H9 (cell line): ENCODE results near the gene APPBP2. TPM values are rescaled to one million over a fixed set of nuclear protein-coding genes. Genes with fewer than 3 reads are reported as not detected.

ENCODE experiments used
- DNase-seq: peaks from one replicate; pipeline ENCODE4 v3.0.0-alpha.2; 2017
- H2AFZ ChIP-seq: one replicate; pipeline ENCODE4 v1.6.1; 2013; ENCODE audit warnings: mild to moderate bottlenecking, low read length, control low read depth, moderate library complexity
- H2AK5ac ChIP-seq: 2 replicates; pipeline ENCODE4 v1.6.1; 2013; ENCODE audit warnings: low read length, control low read depth, mixed read lengths; ENCODE audit not compliant: insufficient read length
- H2BK120ac ChIP-seq: one replicate; pipeline ENCODE4 v1.6.1; 2013; ENCODE audit warnings: low read depth, mild to moderate bottlenecking, low read length, control low read depth, inconsistent platforms; ENCODE audit not compliant: poor library complexity, severe bottlenecking
- H2BK12ac ChIP-seq: 2 replicates; pipeline ENCODE4 v1.6.1; 2013; ENCODE audit warnings: low read length, control low read depth, mixed read lengths, low read depth; ENCODE audit not compliant: insufficient read length
- H2BK15ac ChIP-seq: 2 replicates; pipeline ENCODE4 v1.6.1; 2013; ENCODE audit warnings: low read depth, low read length, control low read depth
- H2BK20ac ChIP-seq: one replicate; pipeline ENCODE4 v1.6.1; 2013; ENCODE audit warnings: low read depth, mild to moderate bottlenecking, low read length, control low read depth, inconsistent platforms; ENCODE audit not compliant: poor library complexity, severe bottlenecking
- H2BK5ac ChIP-seq: 2 replicates; pipeline ENCODE4 v1.6.1; 2013; ENCODE audit warnings: low read length, control low read depth, mixed read lengths; ENCODE audit not compliant: insufficient read length
- H3K14ac ChIP-seq: 2 replicates; pipeline ENCODE4 v1.6.1; 2013; ENCODE audit warnings: low read length, control low read depth; ENCODE audit not compliant: insufficient read depth
- H3K18ac ChIP-seq: 2 replicates; pipeline ENCODE4 v1.6.1; 2013; ENCODE audit warnings: low read depth, mild to moderate bottlenecking, mixed read lengths, low read length, control low read depth; ENCODE audit not compliant: insufficient read length
- H3K23ac ChIP-seq: 2 replicates; pipeline ENCODE4 v1.6.1; 2013; ENCODE audit warnings: low read length, control low read depth, mixed read lengths, low read depth; ENCODE audit not compliant: insufficient read length
- H3K23me2 ChIP-seq: 2 replicates; pipeline ENCODE4 v1.6.1; 2013; ENCODE audit warnings: low read depth, mild to moderate bottlenecking, mixed read lengths, low read length, control low read depth; ENCODE audit not compliant: insufficient read length, poor library complexity, severe bottlenecking
- H3K27ac ChIP-seq: 2 replicates; pipeline ENCODE4 v1.5.1; 2013; ENCODE audit warnings: low read length, control low read depth, mixed read lengths, low read depth; ENCODE audit not compliant: insufficient read length
- H3K27me3 ChIP-seq: 2 replicates; pipeline ENCODE4 v1.6.1; 2013; ENCODE audit warnings: low read length, control low read depth, inconsistent platforms; ENCODE audit not compliant: insufficient read depth
- H3K4ac ChIP-seq: 2 replicates; pipeline ENCODE4 v1.6.1; 2013; ENCODE audit warnings: low read depth, mild to moderate bottlenecking, control low read depth, inconsistent platforms, low read length, moderate library complexity
- H3K4me1 ChIP-seq: 2 replicates; pipeline ENCODE4 v1.6.1; 2013; ENCODE audit warnings: low read length, control low read depth, inconsistent platforms; ENCODE audit not compliant: insufficient read depth
- H3K4me2 ChIP-seq: 2 replicates; pipeline ENCODE4 v1.6.1; 2013; ENCODE audit warnings: low read length, control low read depth, mixed read lengths; ENCODE audit not compliant: insufficient read length, insufficient read depth
- H3K56ac ChIP-seq: 2 replicates; pipeline ENCODE4 v1.6.1; 2013; ENCODE audit warnings: low read depth, mild to moderate bottlenecking, mixed read lengths, low read length, control low read depth; ENCODE audit not compliant: insufficient read length
- H3K79me1 ChIP-seq: 2 replicates; pipeline ENCODE4 v1.6.1; 2013; ENCODE audit warnings: low read depth, mild to moderate bottlenecking, moderate library complexity, low read length, control low read depth, inconsistent platforms; ENCODE audit not compliant: insufficient read depth, poor library complexity, severe bottlenecking
- H3K79me2 ChIP-seq: 2 replicates; pipeline ENCODE4 v1.6.1; 2013; ENCODE audit warnings: low read length, control low read depth, inconsistent platforms; ENCODE audit not compliant: insufficient read depth
- H3K9ac ChIP-seq: 2 replicates; pipeline ENCODE4 v1.6.1; 2013; ENCODE audit warnings: low read length, control low read depth, mixed read lengths; ENCODE audit not compliant: insufficient read length; ENCODE audit errors: extremely low read depth
- H3K9me3 ChIP-seq: one replicate; pipeline ENCODE4 v1.6.1; 2013; ENCODE audit warnings: low read depth, low read length, inconsistent platforms; ENCODE audit not compliant: control insufficient read depth
- H3T11ph ChIP-seq: one replicate; pipeline ENCODE4 v1.6.1; 2013; ENCODE audit warnings: mild to moderate bottlenecking, low read length, control low read depth, inconsistent platforms
- H4K20me1 ChIP-seq: one replicate; pipeline ENCODE4 v1.6.1; 2013; ENCODE audit not compliant: control insufficient read depth, insufficient read length, insufficient read depth
- H4K5ac ChIP-seq: 2 replicates; pipeline ENCODE4 v1.6.1; 2013; ENCODE audit warnings: low read depth, mild to moderate bottlenecking, mixed read lengths, low read length, control low read depth; ENCODE audit not compliant: insufficient read length
- H4K8ac ChIP-seq: replicated peaks from 2 replicates; pipeline ENCODE4 v1.6.1; 2013; ENCODE audit warnings: low read length, control low read depth, mixed read lengths, low read depth; ENCODE audit not compliant: insufficient read length
- H4K91ac ChIP-seq: 2 replicates; pipeline ENCODE4 v1.6.1; 2013; ENCODE audit warnings: low read depth, mild to moderate bottlenecking, moderate library complexity, mixed read lengths, low read length, control low read depth; ENCODE audit not compliant: insufficient read length
- H3K27ac Mint-ChIP-seq, 3 experiments: 2 replicates in 2 of 3; 3 replicates in 1 of 3; pipeline ENCODE4 v1.8.0; 2020 to 2021; ENCODE audit warnings: mixed read lengths in 3 of 3, mild to moderate bottlenecking in 1 of 3, moderate library complexity in 1 of 3
- H3K27me3 Mint-ChIP-seq: 2 replicates; pipeline ENCODE4 v1.8.0; 2021; ENCODE audit warnings: low read depth, mild to moderate bottlenecking, moderate library complexity, mixed read lengths
- H3K36me3 Mint-ChIP-seq, 3 experiments: 2 replicates in 2 of 3; 3 replicates in 1 of 3; pipeline ENCODE4 v1.8.0; 2020 to 2021; ENCODE audit warnings: low read depth in 3 of 3, mixed read lengths in 3 of 3; ENCODE audit not compliant: insufficient read depth in 1 of 3
- H3K4me1 Mint-ChIP-seq, 2 experiments: 2 replicates each; pipeline ENCODE4 v1.8.0; 2020; ENCODE audit warnings: mixed read lengths in 2 of 2
- H3K4me3 Mint-ChIP-seq, 2 experiments: 2 replicates in 1 of 2; 3 replicates in 1 of 2; pipeline ENCODE4 v1.8.0; 2020 to 2021; ENCODE audit warnings: mild to moderate bottlenecking in 2 of 2, mixed read lengths in 2 of 2, moderate library complexity in 1 of 2
- H3K9me3 Mint-ChIP-seq, 2 experiments: 2 replicates in 1 of 2; 3 replicates in 1 of 2; pipeline ENCODE4 v1.8.0; 2020; ENCODE audit warnings: mild to moderate bottlenecking in 2 of 2, mixed read lengths in 2 of 2, moderate library complexity in 1 of 2
- WGBS: extraction: QIAGEN DNeasy Blood & Tissue Kit; methylation state at CpG from one replicate; pipeline ENCODE4 v1.1.7; 2013; ENCODE audit warnings: missing lambda C conversion rate, low lambda C conversion rate, mixed read lengths; ENCODE audit not compliant: insufficient read length; ENCODE audit errors: extremely low coverage; 5-methylcytosine and 5-hydroxymethylcytosine counted together
- total RNA-seq: library from RNA; stranded (reverse); gene quantifications from 2 replicates; pipeline ENCODE4 v1.2.1, GENCODE V29; 2021
- TF ChIP-seq, protein P1 (sequence below): fragments of 200-600 bp; sonication (generic); conservative IDR thresholded peaks from 3 replicates; pipeline ENCODE4 v1.8.0; 2021; ENCODE audit warnings: antibody characterized with exemption, mild to moderate bottlenecking

APPBP2 gene
- total RNA-seq, 1 experiment from 2014 or later: 17.0 TPM

DNA sequence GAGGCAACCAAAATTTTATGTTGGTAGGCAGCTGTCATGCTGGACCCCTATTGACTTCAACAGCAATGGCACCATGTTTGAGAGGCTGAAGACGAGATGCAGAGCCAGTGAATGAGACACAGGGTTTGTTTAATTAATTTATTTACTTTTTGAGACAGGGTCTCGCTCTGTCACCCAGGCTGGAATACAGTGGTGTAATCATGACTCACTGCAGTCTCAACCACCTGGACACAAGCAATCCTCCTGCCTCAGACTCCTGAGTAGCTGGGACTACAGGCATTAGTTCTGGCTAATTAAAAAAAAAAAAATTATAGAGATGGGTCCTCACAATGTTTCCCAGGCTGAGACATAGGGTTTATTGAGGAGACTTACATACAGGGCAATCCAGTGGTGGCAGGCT is 37.7 kb upstream of the APPBP2 start:
- H3K27me3 Mint-ChIP-seq: peaks cover 2% of the 10 kb centered on the region; the same call in 1 of the 2 replicates
- Histone ChIP-seq H3K27me3 (no peaks in the 10 kb centered on the region), H3K18ac (no peak overlapping the region), H3K4ac (no peak overlapping the region), H3K9me3 (no peaks in the 10 kb centered on the region), H3K56ac (no peak overlapping the region), H2BK120ac (no peak overlapping the region), H3K79me2 (no peaks in the 10 kb centered on the region), H2BK20ac (no peak overlapping the region), H3K27ac (no peak overlapping the region), H3K4me1 (no peaks in the 10 kb centered on the region), H3K9ac (no peak overlapping the region), H2BK12ac (no peak overlapping the region), H3K4me2 (no peak overlapping the region), H2BK5ac (no peak overlapping the region), H3T11ph (no peak overlapping the region), H2BK15ac (no peak overlapping the region), H2AFZ (no peak overlapping the region), H3K23me2 (no peaks in the 10 kb centered on the region), H4K91ac (no peak overlapping the region), H3K23ac (no peak overlapping the region), H4K8ac (no peak overlapping the region), H3K14ac (no peak overlapping the region), H2AK5ac (no peak overlapping the region), H4K20me1 (no peaks in the 10 kb centered on the region), H3K79me1 (no peaks in the 10 kb centered on the region), H4K5ac (no peak overlapping the region)
- no CpG with 5 or more reads among the region's 2 CpGs for WGBS
- TF ChIP-seq, protein P1, sequence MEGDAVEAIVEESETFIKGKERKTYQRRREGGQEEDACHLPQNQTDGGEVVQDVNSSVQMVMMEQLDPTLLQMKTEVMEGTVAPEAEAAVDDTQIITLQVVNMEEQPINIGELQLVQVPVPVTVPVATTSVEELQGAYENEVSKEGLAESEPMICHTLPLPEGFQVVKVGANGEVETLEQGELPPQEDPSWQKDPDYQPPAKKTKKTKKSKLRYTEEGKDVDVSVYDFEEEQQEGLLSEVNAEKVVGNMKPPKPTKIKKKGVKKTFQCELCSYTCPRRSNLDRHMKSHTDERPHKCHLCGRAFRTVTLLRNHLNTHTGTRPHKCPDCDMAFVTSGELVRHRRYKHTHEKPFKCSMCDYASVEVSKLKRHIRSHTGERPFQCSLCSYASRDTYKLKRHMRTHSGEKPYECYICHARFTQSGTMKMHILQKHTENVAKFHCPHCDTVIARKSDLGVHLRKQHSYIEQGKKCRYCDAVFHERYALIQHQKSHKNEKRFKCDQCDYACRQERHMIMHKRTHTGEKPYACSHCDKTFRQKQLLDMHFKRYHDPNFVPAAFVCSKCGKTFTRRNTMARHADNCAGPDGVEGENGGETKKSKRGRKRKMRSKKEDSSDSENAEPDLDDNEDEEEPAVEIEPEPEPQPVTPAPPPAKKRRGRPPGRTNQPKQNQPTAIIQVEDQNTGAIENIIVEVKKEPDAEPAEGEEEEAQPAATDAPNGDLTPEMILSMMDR: no peak
- no peak overlapping the region for H3K27ac Mint-ChIP-seq
- no peaks in the 10 kb centered on the region for H3K4me1 Mint-ChIP-seq
- no peak overlapping the region for H3K4me3 Mint-ChIP-seq
- H3K9me3 Mint-ChIP-seq: peaks cover 2 to 3% of the 10 kb centered on the region in 2 experiments; a peak in 4 of 5 replicates
- H3K36me3 Mint-ChIP-seq: peaks cover 0 to under 1% (median 0%) of the 10 kb centered on the region in 3 experiments; a peak in 3 of 7 replicates
- DNase-seq: no peak
